HG03354 (cell line): ENCODE results near the gene KLF18.

Source experiments
- ATAC-seq: cut with Tn5 transposase; IDR thresholded peaks from one replicate; pipeline ENCODE4 v1.9.1; 2021; ENCODE audit warnings: mild to moderate bottlenecking; ENCODE audit not compliant: unreplicated experiment, poor library complexity, severe bottlenecking

KLF18 gene

DNA sequence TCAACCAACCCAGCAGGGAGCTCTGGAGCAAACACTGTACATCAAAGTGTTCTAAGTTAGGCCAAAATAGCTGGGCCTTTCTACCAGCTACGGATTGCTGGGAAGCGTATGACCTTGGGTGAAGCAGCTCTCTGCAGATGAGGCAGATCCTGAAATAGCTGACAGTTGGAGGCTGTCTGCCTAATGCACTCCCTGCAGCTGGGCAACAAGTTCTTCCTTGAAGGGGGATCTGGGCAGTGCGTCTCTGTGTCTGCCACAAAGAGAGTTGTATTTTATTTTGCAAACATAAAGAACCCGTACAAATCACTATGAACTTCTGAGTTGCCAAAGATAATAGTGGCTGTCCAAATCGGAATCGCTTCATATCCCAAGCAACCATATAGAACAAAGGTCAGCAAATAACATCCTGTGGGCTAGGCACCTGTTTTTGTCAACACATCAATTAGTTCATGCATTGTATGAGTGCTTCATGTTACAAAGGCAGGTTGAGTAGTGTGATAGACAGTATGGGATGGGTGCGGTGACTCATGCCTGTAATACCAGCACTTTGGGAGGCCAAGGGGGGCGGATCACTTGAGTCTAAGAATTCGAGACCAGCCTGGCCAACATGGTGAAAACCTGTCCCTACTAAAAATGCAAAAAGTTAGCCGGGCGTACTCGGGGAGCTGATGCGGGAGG lies 51.9 kb downstream of the KLF18 start:
- ATAC-seq = no peak
